ENCODE results near the gene RHBDL1. TPM values are rescaled to one million over a fixed set of nuclear protein-coding genes. Genes with fewer than 3 reads are reported as not detected.

Gene RHBDL1
- total and polyA plus RNA-seq, 2 experiments from 2014 or later = 0.90 to 2.1 TPM

- Histone ChIP-seq H3K4me2 (ENCODE audit: unreplicated experiment) (no peak overlapping the region), H3K36me3 (ENCODE audit: low read depth) (no peaks in the 10 kb centered on the region), H3K4me3 (no peak overlapping the region), H3K9me3 (ENCODE audit: low read depth) (no peaks in the 10 kb centered on the region), H3K9ac (no peak overlapping the region), H3K27me3 (replicated peaks; ENCODE audit: insufficient read depth) (no peaks in the 10 kb centered on the region), H3K4me1 (ENCODE audit: insufficient read depth) (no peaks in the 10 kb centered on the region), H3F3A (ENCODE audit: insufficient read depth) (no peaks in the 10 kb centered on the region), H3K79me2 (ENCODE audit: insufficient read depth) (no peaks in the 10 kb centered on the region), H3K27ac (no peak overlapping the region), H3K9me2 (ENCODE audit: insufficient read depth) (no peaks in the 10 kb centered on the region), H4K20me1 (ENCODE audit: insufficient read depth) (no peaks in the 10 kb centered on the region), H2AFZ (no peak overlapping the region)
- 71 to 79% methylated on average over 23 of the region's 23 CpGs for WGBS, 2 experiments (ENCODE audit: low coverage in 1 of 2, low lambda C conversion rate in 2 of 2, missing lambda C conversion rate in 2 of 2)
- no peak for TF ChIP-seq EZH2 (IDR thresholded peaks at IDR 0.05; ENCODE audit: insufficient read depth, poor library complexity, severe bottlenecking)
- no peak for TF ChIP-seq EZH2phosphoT487 (IDR thresholded peaks at IDR 0.05; ENCODE audit: insufficient read depth, low read depth)
- in situ Hi-C loops (cut with MboI) = no loop called here
- DNase-seq = no peak
Measured at GRCh38 chr16:725463-726187, 50.2 kb downstream of the RHBDL1 start.

- no peak overlapping the region for H2AFZ ChIP-seq
- H3F3A ChIP-seq (ENCODE audit: insufficient read depth) = no peaks in the 10 kb centered on the region
- TF ChIP-seq EZH2phosphoT487 (IDR thresholded peaks at IDR 0.05; ENCODE audit: insufficient read depth, low read depth) (no peak), EZH2 (IDR thresholded peaks at IDR 0.05; ENCODE audit: insufficient read depth, poor library complexity, severe bottlenecking) (no peak)
Measured at GRCh38 chr16:726188-726437, 50.6 kb downstream of the RHBDL1 start.

GRCh38 chr16:726438-727290 lies 51.2 kb downstream of the RHBDL1 start, which contains the start of the genes CCDC78 and HAGHL:
Gene CCDC78, minus strand, starts transcription at chr16:726443. Its CDS starts 76 bp downstream, at chr16:726367.
Gene HAGHL, plus strand, starts transcription at chr16:727106. Its CDS starts 404 bp downstream, at chr16:727510.
- H2AFZ ChIP-seq = peak within 1 kb of the TSS; percentile 36
- H4K20me1 ChIP-seq (ENCODE audit: insufficient read depth) = no peaks in the 10 kb centered on the region
- no peaks in the 10 kb centered on the region for H3K27me3 ChIP-seq (replicated peaks; ENCODE audit: insufficient read depth)
- no peaks in the 10 kb centered on the region for H3K79me2 ChIP-seq (ENCODE audit: insufficient read depth)
- H3K36me3 ChIP-seq (ENCODE audit: low read depth) = no peaks in the 10 kb centered on the region
- no peak within 1 kb of the TSS for H3K27ac ChIP-seq
- H3K9me2 ChIP-seq (ENCODE audit: insufficient read depth) = no peaks in the 10 kb centered on the region
- TF ChIP-seq EZH2 (IDR thresholded peaks at IDR 0.05; ENCODE audit: insufficient read depth, poor library complexity, severe bottlenecking) (no peak), EZH2phosphoT487 (IDR thresholded peaks at IDR 0.05; ENCODE audit: insufficient read depth, low read depth) (no peak)
- peak within 1 kb of the TSS; percentile 71 for H3K9ac ChIP-seq
- peak within 1 kb of the TSS; percentile 83 for H3K4me2 ChIP-seq (ENCODE audit: unreplicated experiment)
- in situ Hi-C loops (cut with MboI) = no loop called here
- H3F3A ChIP-seq (ENCODE audit: insufficient read depth) = no peaks in the 10 kb centered on the region
- WGBS, 2 experiments (ENCODE audit: low coverage in 1 of 2, low lambda C conversion rate in 2 of 2, missing lambda C conversion rate in 2 of 2) = 2 to 3% methylated on average over 51 to 65 of the region's 88 CpGs
- peak within 1 kb of the TSS; percentile 72 for H3K4me3 ChIP-seq
- H3K4me1 ChIP-seq (ENCODE audit: insufficient read depth) = no peaks in the 10 kb centered on the region
- peak; percentile 63 for DNase-seq
- no peaks in the 10 kb centered on the region for H3K9me3 ChIP-seq (ENCODE audit: low read depth)

More at GRCh38 chr16:726188-726437, 50.6 kb downstream of the RHBDL1 start:
- Histone ChIP-seq H3K4me2 (ENCODE audit: unreplicated experiment) (no peak overlapping the region), H3K36me3 (ENCODE audit: low read depth) (no peaks in the 10 kb centered on the region), H3K79me2 (ENCODE audit: insufficient read depth) (no peaks in the 10 kb centered on the region), H3K9me2 (ENCODE audit: insufficient read depth) (no peaks in the 10 kb centered on the region), H3K27ac (no peak overlapping the region), H3K4me3 (no peak overlapping the region), H3K9ac (no peak overlapping the region), H3K4me1 (ENCODE audit: insufficient read depth) (no peaks in the 10 kb centered on the region), H4K20me1 (ENCODE audit: insufficient read depth) (no peaks in the 10 kb centered on the region), H3K9me3 (ENCODE audit: low read depth) (no peaks in the 10 kb centered on the region), H3K27me3 (replicated peaks; ENCODE audit: insufficient read depth) (no peaks in the 10 kb centered on the region)
- WGBS, 2 experiments (ENCODE audit: low coverage in 1 of 2, low lambda C conversion rate in 2 of 2, missing lambda C conversion rate in 2 of 2) = 17 to 23% methylated on average over 8 to 9 of the region's 9 CpGs
- in situ Hi-C loops (cut with MboI) = no loop called here
- DNase-seq = peak; percentile 42

- H3K36me3 ChIP-seq (ENCODE audit: low read depth) = no peaks in the 10 kb centered on the region
- H2AFZ ChIP-seq = peak overlapping the region; percentile 36
- 0 to 2% methylated on average over 49 to 50 of the region's 61 CpGs for WGBS, 2 experiments (ENCODE audit: low coverage in 1 of 2, low lambda C conversion rate in 2 of 2, missing lambda C conversion rate in 2 of 2)
- TF ChIP-seq EZH2phosphoT487 (IDR thresholded peaks at IDR 0.05; ENCODE audit: insufficient read depth, low read depth) = no peak
- TF ChIP-seq EZH2 (IDR thresholded peaks at IDR 0.05; ENCODE audit: insufficient read depth, poor library complexity, severe bottlenecking) = no peak
- H3F3A ChIP-seq (ENCODE audit: insufficient read depth) = no peaks in the 10 kb centered on the region
- no peaks in the 10 kb centered on the region for H3K4me1 ChIP-seq (ENCODE audit: insufficient read depth)
- no peaks in the 10 kb centered on the region for H3K27me3 ChIP-seq (replicated peaks; ENCODE audit: insufficient read depth)
- peak overlapping the region; percentile 72 for H3K4me3 ChIP-seq
- DNase-seq = peak; percentile 39
- no peaks in the 10 kb centered on the region for H3K9me2 ChIP-seq (ENCODE audit: insufficient read depth)
- peak overlapping the region; percentile 83 for H3K4me2 ChIP-seq (ENCODE audit: unreplicated experiment)
- H3K9ac ChIP-seq = peak overlapping the region; percentile 71
- H3K9me3 ChIP-seq (ENCODE audit: low read depth) = no peaks in the 10 kb centered on the region
- in situ Hi-C loops (cut with MboI) = no loop called here
- H3K79me2 ChIP-seq (ENCODE audit: insufficient read depth) = no peaks in the 10 kb centered on the region
- H3K27ac ChIP-seq = no peak overlapping the region
- no peaks in the 10 kb centered on the region for H4K20me1 ChIP-seq (ENCODE audit: insufficient read depth)
Measured at GRCh38 chr16:727291-727977, 52.0 kb downstream of the RHBDL1 start.

Other genes starting within 250 kb of the RHBDL1 start
- gene CAPN15, start 148.0 kb upstream of the RHBDL1 start, total RNA-seq (2014; rRNA removed; shearing (Covaris generic)) = 68.0 and 69.4 TPM in 2 replicates
- gene CAPN15, start 148.0 kb upstream of the RHBDL1 start, polyA plus RNA-seq (2016; fragmentation: Nextera tagmentation; extraction: Ambion mirVana) = 5.4 and 5.7 TPM in 2 replicates
- gene PRR35, start 115.3 kb upstream of the RHBDL1 start, total RNA-seq (2014; rRNA removed; shearing (Covaris generic)) = not detected in 2 replicates
- gene PRR35, start 115.3 kb upstream of the RHBDL1 start, polyA plus RNA-seq (2016; fragmentation: Nextera tagmentation; extraction: Ambion mirVana) = not detected in 2 replicates
- 0.11 and 0.13 TPM in 2 replicates for gene NHLRC4, start 108.7 kb upstream of the RHBDL1 start, total RNA-seq (2014; rRNA removed; shearing (Covaris generic))
- 0.20 TPM in 1 of 2 replicates, not detected in the other for gene NHLRC4, start 108.7 kb upstream of the RHBDL1 start, polyA plus RNA-seq (2016; fragmentation: Nextera tagmentation; extraction: Ambion mirVana)
- 35.0 and 43.5 TPM in 2 replicates for gene PIGQ, start 105.7 kb upstream of the RHBDL1 start, total RNA-seq (2014; rRNA removed; shearing (Covaris generic))
- gene PIGQ, start 105.7 kb upstream of the RHBDL1 start, polyA plus RNA-seq (2016; fragmentation: Nextera tagmentation; extraction: Ambion mirVana) = 31.6 and 33.9 TPM in 2 replicates
- gene RAB40C, start 85.6 kb upstream of the RHBDL1 start, total RNA-seq (2014; rRNA removed; shearing (Covaris generic)) = 18.8 and 28.3 TPM in 2 replicates
- gene RAB40C, start 85.6 kb upstream of the RHBDL1 start, polyA plus RNA-seq (2016; fragmentation: Nextera tagmentation; extraction: Ambion mirVana) = 9.5 TPM in 2 replicates
- gene WFIKKN1, start 44.7 kb upstream of the RHBDL1 start, total RNA-seq (2014; rRNA removed; shearing (Covaris generic)) = not detected in 2 replicates
- not detected in 2 replicates for gene WFIKKN1, start 44.7 kb upstream of the RHBDL1 start, polyA plus RNA-seq (2016; fragmentation: Nextera tagmentation; extraction: Ambion mirVana)
- gene METTL26, start 39.4 kb upstream of the RHBDL1 start, total RNA-seq (2014; rRNA removed; shearing (Covaris generic)) = 150 and 218 TPM in 2 replicates
- 151 and 155 TPM in 2 replicates for gene METTL26, start 39.4 kb upstream of the RHBDL1 start, polyA plus RNA-seq (2016; fragmentation: Nextera tagmentation; extraction: Ambion mirVana)
- 29.3 and 30.4 TPM in 2 replicates for gene MCRIP2, start 33.8 kb upstream of the RHBDL1 start, total RNA-seq (2014; rRNA removed; shearing (Covaris generic))
- gene MCRIP2, start 33.8 kb upstream of the RHBDL1 start, polyA plus RNA-seq (2016; fragmentation: Nextera tagmentation; extraction: Ambion mirVana) = 22.4 and 22.6 TPM in 2 replicates
- gene WDR90, start 26.3 kb upstream of the RHBDL1 start, total RNA-seq (2014; rRNA removed; shearing (Covaris generic)) = 16.5 and 24.7 TPM in 2 replicates
- gene WDR90, start 26.3 kb upstream of the RHBDL1 start, polyA plus RNA-seq (2016; fragmentation: Nextera tagmentation; extraction: Ambion mirVana) = 4.7 and 8.2 TPM in 2 replicates
- 44.9 and 65.9 TPM in 2 replicates for gene RHOT2, start 7.5 kb upstream of the RHBDL1 start, total RNA-seq (2014; rRNA removed; shearing (Covaris generic))
- gene RHOT2, start 7.5 kb upstream of the RHBDL1 start, polyA plus RNA-seq (2016; fragmentation: Nextera tagmentation; extraction: Ambion mirVana) = 65.1 and 70.0 TPM in 2 replicates
- 183 and 201 TPM in 2 replicates for gene STUB1, start 4.7 kb downstream of the RHBDL1 start, total RNA-seq (2014; rRNA removed; shearing (Covaris generic))
- gene STUB1, start 4.7 kb downstream of the RHBDL1 start, polyA plus RNA-seq (2016; fragmentation: Nextera tagmentation; extraction: Ambion mirVana) = 207 and 216 TPM in 2 replicates
- 88.8 and 96.3 TPM in 2 replicates for gene JMJD8, start 8.7 kb downstream of the RHBDL1 start, total RNA-seq (2014; rRNA removed; shearing (Covaris generic))
- 87.9 and 91.6 TPM in 2 replicates for gene JMJD8, start 8.7 kb downstream of the RHBDL1 start, polyA plus RNA-seq (2016; fragmentation: Nextera tagmentation; extraction: Ambion mirVana)
- 1.3 and 3.4 TPM in 2 replicates for gene WDR24, start 14.7 kb downstream of the RHBDL1 start, total RNA-seq (2014; rRNA removed; shearing (Covaris generic))
- 13.1 and 13.7 TPM in 2 replicates for gene WDR24, start 14.7 kb downstream of the RHBDL1 start, polyA plus RNA-seq (2016; fragmentation: Nextera tagmentation; extraction: Ambion mirVana)
- gene FBXL16, start 30.1 kb downstream of the RHBDL1 start, total RNA-seq (2014; rRNA removed; shearing (Covaris generic)) = 0.54 TPM in 1 of 2 replicates, not detected in the other
- 0.16 and 0.29 TPM in 2 replicates for gene FBXL16, start 30.1 kb downstream of the RHBDL1 start, polyA plus RNA-seq (2016; fragmentation: Nextera tagmentation; extraction: Ambion mirVana)
- gene METRN, start 39.4 kb downstream of the RHBDL1 start, total RNA-seq (2014; rRNA removed; shearing (Covaris generic)) = 90.7 and 98.1 TPM in 2 replicates
- 21.6 and 26.0 TPM in 2 replicates for gene METRN, start 39.4 kb downstream of the RHBDL1 start, polyA plus RNA-seq (2016; fragmentation: Nextera tagmentation; extraction: Ambion mirVana)
- gene ANTKMT, start 45.5 kb downstream of the RHBDL1 start, total RNA-seq (2014; rRNA removed; shearing (Covaris generic)) = 20.4 and 34.8 TPM in 2 replicates
- gene ANTKMT, start 45.5 kb downstream of the RHBDL1 start, polyA plus RNA-seq (2016; fragmentation: Nextera tagmentation; extraction: Ambion mirVana) = 33.3 and 33.5 TPM in 2 replicates
- gene CCDC78, start 50.8 kb downstream of the RHBDL1 start, total RNA-seq (2014; rRNA removed; shearing (Covaris generic)) = 1.0 and 9.5 TPM in 2 replicates
- gene CCDC78, start 50.8 kb downstream of the RHBDL1 start, polyA plus RNA-seq (2016; fragmentation: Nextera tagmentation; extraction: Ambion mirVana) = 0.78 and 1.1 TPM in 2 replicates
- gene HAGHL, start 51.4 kb downstream of the RHBDL1 start, total RNA-seq (2014; rRNA removed; shearing (Covaris generic)) = 5.8 and 7.8 TPM in 2 replicates
- 10.8 and 64.8 TPM in 2 replicates for gene HAGHL, start 51.4 kb downstream of the RHBDL1 start, polyA plus RNA-seq (2016; fragmentation: Nextera tagmentation; extraction: Ambion mirVana)
- 24.0 and 37.5 TPM in 2 replicates for gene CIAO3, start 65.3 kb downstream of the RHBDL1 start, total RNA-seq (2014; rRNA removed; shearing (Covaris generic))
- 24.5 and 27.8 TPM in 2 replicates for gene CIAO3, start 65.3 kb downstream of the RHBDL1 start, polyA plus RNA-seq (2016; fragmentation: Nextera tagmentation; extraction: Ambion mirVana)
- not detected in 2 replicates for gene MSLN, start 85.1 kb downstream of the RHBDL1 start, total RNA-seq (2014; rRNA removed; shearing (Covaris generic))
- not detected in 2 replicates for gene MSLN, start 85.1 kb downstream of the RHBDL1 start, polyA plus RNA-seq (2016; fragmentation: Nextera tagmentation; extraction: Ambion mirVana)
- gene RPUSD1, start 112.7 kb downstream of the RHBDL1 start, total RNA-seq (2014; rRNA removed; shearing (Covaris generic)) = 44.6 and 54.3 TPM in 2 replicates
- 15.4 and 19.1 TPM in 2 replicates for gene RPUSD1, start 112.7 kb downstream of the RHBDL1 start, polyA plus RNA-seq (2016; fragmentation: Nextera tagmentation; extraction: Ambion mirVana)
- 9.1 and 13.1 TPM in 2 replicates for gene CHTF18, start 112.9 kb downstream of the RHBDL1 start, total RNA-seq (2014; rRNA removed; shearing (Covaris generic))
- 8.0 and 8.8 TPM in 2 replicates for gene CHTF18, start 112.9 kb downstream of the RHBDL1 start, polyA plus RNA-seq (2016; fragmentation: Nextera tagmentation; extraction: Ambion mirVana)
- not detected in 2 replicates for gene GNG13, start 125.1 kb downstream of the RHBDL1 start, total RNA-seq (2014; rRNA removed; shearing (Covaris generic))
- not detected in 2 replicates for gene GNG13, start 125.1 kb downstream of the RHBDL1 start, polyA plus RNA-seq (2016; fragmentation: Nextera tagmentation; extraction: Ambion mirVana)